Uterus (tissue), 2 donors: ENCODE results near the gene ZNF552.
"Not testable (repeated sequence)": the region's sequence is repeated elsewhere in the genome, so short reads cannot be mapped to it uniquely, and the experiment has no call there.

Experiments used
- CTCF ChIP-seq, 4 experiments: fragments of 200-600 bp in 2 of 4; fragments of 450-650 bp in 2 of 4; sonication (generic) in 2 of 4; IDR thresholded peaks; one replicate each; pipeline ENCODE4 v1.5.1; 2016 to 2019; ENCODE audit warnings: antibody characterized with exemption in 4 of 4, mild to moderate bottlenecking in 2 of 4, moderate library complexity in 1 of 4
- POLR2A ChIP-seq, 2 donors: fragments of 450-650 bp; IDR thresholded peaks; one replicate each; pipeline ENCODE4 v1.6.1; 2016; ENCODE audit warnings: antibody characterized with exemption in 2 of 2, mild to moderate bottlenecking in 1 of 2, moderate library complexity in 1 of 2

- TF ChIP-seq CTCF, POLR2A (IDR thresholded peaks at IDR 0.05): not testable (repeated sequence)
Observed at GRCh38 chr19:57821095-57821494, 6.4 kb upstream of the ZNF552 start.
